ENCODE data around the gene PDXDC1.
"Not testable (repeated sequence)": the region's sequence is repeated elsewhere in the genome, so short reads cannot be mapped to it uniquely, and the experiment has no call there.

The PDXDC1 gene

DNA sequence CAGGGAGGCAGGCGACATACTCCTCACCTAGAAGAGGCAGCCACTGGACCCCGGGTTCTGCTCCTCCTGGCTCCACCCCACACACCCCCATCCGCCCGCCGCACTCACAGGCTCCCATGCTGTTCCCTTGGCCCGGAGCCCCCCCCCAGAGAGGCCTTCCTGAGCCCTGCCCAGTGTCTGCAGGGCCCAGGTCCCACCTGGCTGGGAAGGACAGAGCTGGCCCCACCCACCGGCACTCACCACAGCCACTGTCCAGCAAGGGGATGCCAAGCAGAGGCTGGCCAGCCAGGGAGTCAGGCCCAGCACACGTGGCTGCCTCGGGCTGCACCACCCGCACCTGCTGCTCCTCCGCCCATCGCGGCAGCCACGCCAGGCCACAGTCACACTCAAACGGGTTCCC, 162.7 kb downstream of the PDXDC1 start:
- POLR2A ChIA-PET; H3K9me3 ChIP-seq (ENCODE audit: control extremely low read depth in 1 of 5, control insufficient read depth in 4 of 5, insufficient read depth in 2 of 5, low read depth in 1 of 5, low read length in 4 of 5); H3K27ac ChIP-seq (ENCODE audit: insufficient read depth in 1 of 2, low read depth in 1 of 2, low read length in 2 of 2, poor library complexity in 1 of 2, severe bottlenecking in 2 of 2); H3K4me3 ChIP-seq (ENCODE audit: control insufficient read depth in 1 of 7, extremely low read depth in 1 of 7, insufficient read depth in 4 of 7, low read depth in 2 of 7, low read length in 6 of 7); CTCF ChIA-PET; DNase-seq; H3K4me1 ChIP-seq (ENCODE audit: control extremely low read depth in 1 of 4, control insufficient read depth in 4 of 4, insufficient read depth in 4 of 4, low read length in 3 of 4); H3K27me3 ChIP-seq (replicated peaks in 2 of 5; ENCODE audit: control insufficient read depth in 4 of 5, insufficient read depth in 5 of 5, low read length in 4 of 5): not testable (repeated sequence)
- 100% methylated on average over 1 of the region's 15 CpGs for WGBS (ENCODE audit: insufficient coverage)
- peaks cover 0 to 13% (median 0%) of the 10 kb centered on the region in 4 experiments for H3K36me3 ChIP-seq (ENCODE audit: control insufficient read depth in 4 of 4, insufficient read depth in 4 of 4, low read length in 3 of 4)

DNA sequence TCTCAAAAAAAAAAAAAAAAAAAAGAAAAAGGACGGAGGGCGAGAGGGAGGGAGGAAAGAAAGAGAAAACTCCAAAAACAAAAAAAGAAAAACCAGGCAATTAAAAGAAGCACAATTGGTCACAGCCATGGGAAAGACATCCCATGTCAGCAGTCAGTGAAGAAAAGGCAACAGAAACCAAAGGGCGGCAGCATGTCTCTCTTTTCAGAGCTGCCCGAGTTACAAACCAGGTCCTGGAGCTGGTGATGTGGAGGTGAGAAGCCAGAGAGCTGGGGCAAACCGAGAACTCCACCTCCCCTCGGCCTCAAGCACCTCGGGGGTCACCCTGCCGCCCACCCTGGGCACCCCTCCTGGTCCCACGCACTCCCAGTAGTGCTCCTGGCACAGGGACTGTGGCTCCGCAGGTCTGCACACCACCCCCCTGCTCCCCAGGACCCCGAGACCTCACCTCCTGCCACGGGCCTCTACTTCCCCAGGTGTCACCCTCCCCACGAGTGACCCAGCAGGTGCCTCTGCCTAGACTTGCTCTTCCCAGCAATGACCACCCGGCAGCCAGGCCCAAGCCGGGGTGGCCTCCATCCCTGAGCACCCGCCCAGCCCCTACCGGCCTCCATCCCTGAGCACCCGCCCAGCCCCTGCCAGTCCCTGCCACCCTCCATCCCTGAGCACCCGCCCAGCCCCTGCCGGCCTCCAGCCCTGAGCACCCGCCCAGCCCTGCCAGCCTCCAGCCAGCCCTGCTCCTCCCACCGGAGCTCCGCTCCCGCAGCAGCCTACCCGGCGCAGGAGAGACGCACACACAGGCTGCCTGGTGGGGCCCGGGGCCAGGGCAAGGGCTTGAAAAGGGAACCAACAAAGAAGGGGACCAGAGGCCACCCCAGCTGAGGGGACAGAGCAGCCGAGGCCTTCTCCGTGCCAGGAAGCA, 165.9 kb downstream of the PDXDC1 start:
- 71% methylated on average over 15 of the region's 30 CpGs for WGBS (ENCODE audit: insufficient coverage)
- Histone ChIP-seq H3K4me1 (ENCODE audit: control extremely low read depth in 1 of 4, control insufficient read depth in 4 of 4, insufficient read depth in 4 of 4, low read length in 3 of 4) (peaks cover 0 to 35% (median 16%) of the 10 kb centered on the region in 4 experiments), H3K4me3 (ENCODE audit: control insufficient read depth in 1 of 7, extremely low read depth in 1 of 7, insufficient read depth in 4 of 7, low read depth in 2 of 7, low read length in 6 of 7) (peak overlapping the region in 1 of 7 experiments; percentile 28)
- POLR2A ChIA-PET = interaction anchor here (0.8 kb wide), 1 partner anchor 525 kb away, joined by 3 read pairs; no protein-coding TSS in a partner anchor
- H3K36me3 ChIP-seq (ENCODE audit: control insufficient read depth in 4 of 4, insufficient read depth in 4 of 4, low read length in 3 of 4); CTCF ChIA-PET; H3K27me3 ChIP-seq (replicated peaks in 2 of 5; ENCODE audit: control insufficient read depth in 4 of 5, insufficient read depth in 5 of 5, low read length in 4 of 5); H3K9me3 ChIP-seq (ENCODE audit: control extremely low read depth in 1 of 5, control insufficient read depth in 4 of 5, insufficient read depth in 2 of 5, low read depth in 1 of 5, low read length in 4 of 5); H3K27ac ChIP-seq (ENCODE audit: insufficient read depth in 1 of 2, low read depth in 1 of 2, low read length in 2 of 2, poor library complexity in 1 of 2, severe bottlenecking in 2 of 2): not testable (repeated sequence)
- DNase-seq = peak in 2 of 3 donors; percentile 55 to 69

DNA sequence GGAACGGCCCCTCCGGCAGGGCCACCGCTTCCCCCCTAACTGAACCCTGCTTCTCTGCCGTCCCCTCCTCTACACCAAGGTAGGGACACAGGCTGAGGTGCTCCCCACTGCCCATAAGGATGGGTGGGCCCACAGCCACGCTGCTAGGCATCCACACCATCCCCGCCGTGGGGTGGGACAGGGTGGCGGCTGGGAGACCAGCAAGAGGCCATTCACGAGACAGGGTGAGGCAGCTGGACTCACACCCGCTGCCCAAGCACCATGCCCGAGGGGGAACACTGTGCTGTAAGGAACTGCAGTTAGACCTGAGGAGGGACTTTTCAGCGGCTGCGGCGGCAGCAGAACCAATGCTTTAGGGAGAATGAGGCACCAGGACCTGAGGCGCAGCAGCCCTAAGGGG, 166.8 kb downstream of the PDXDC1 start:
- CTCF ChIA-PET = no interaction called here
- 98% methylated on average over 14 of the region's 15 CpGs for WGBS (ENCODE audit: insufficient coverage)
- Histone ChIP-seq H3K9me3 (ENCODE audit: control extremely low read depth in 1 of 5, control insufficient read depth in 4 of 5, insufficient read depth in 2 of 5, low read depth in 1 of 5, low read length in 4 of 5) (no peaks in the 10 kb centered on the region), H3K27ac (ENCODE audit: insufficient read depth in 1 of 2, low read depth in 1 of 2, low read length in 2 of 2, poor library complexity in 1 of 2, severe bottlenecking in 2 of 2) (no peak overlapping the region), H3K36me3 (ENCODE audit: control insufficient read depth in 4 of 4, insufficient read depth in 4 of 4, low read length in 3 of 4) (no peaks in the 10 kb centered on the region), H3K4me3 (ENCODE audit: control insufficient read depth in 1 of 7, extremely low read depth in 1 of 7, insufficient read depth in 4 of 7, low read depth in 2 of 7, low read length in 6 of 7) (no peak overlapping the region), H3K4me1 (ENCODE audit: control extremely low read depth in 1 of 4, control insufficient read depth in 4 of 4, insufficient read depth in 4 of 4, low read length in 3 of 4) (peaks cover 0 to 35% (median 16%) of the 10 kb centered on the region in 4 experiments), H3K27me3 (replicated peaks in 2 of 5; ENCODE audit: control insufficient read depth in 4 of 5, insufficient read depth in 5 of 5, low read length in 4 of 5) (no peaks in the 10 kb centered on the region)
- POLR2A ChIA-PET = no interaction called here
- DNase-seq = no peak

DNA sequence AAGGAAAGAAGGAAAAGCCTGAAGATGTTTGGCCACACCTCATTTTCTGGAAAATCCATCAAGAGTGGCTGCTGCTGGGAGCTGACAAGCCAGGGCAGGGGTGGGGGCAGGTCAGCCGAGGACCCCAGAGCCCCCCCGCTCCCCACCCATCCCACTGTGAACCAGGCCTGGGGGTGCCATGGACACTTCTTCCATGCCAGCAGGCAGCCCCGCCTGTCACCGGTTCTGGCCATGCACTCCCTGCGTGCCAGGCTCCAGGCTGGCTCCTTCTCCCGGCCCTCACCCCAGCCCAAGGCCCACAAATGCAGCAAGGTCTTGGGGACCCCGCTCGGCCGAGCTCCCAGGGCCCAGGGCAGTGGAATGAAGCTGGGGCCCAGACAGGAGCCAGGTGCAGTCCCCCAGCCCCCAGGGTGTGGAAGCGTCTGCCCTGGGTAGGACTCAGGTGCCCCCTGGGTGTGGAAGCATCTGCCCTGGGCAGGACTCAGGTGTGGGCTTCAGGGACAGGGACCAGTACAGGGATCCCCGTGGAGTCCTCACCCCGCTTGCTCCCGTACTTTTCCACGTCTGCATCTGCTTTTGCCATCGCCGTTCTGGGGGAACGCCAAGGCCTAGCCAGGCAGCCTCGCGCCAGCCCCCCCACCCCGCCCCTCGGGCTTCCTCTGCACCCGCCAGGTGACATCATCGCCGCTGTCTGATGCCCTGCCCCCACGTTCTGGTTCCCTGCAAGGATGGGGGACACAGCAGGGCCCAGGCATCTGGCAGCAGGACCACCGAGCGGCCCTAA, 167.5 kb downstream of the PDXDC1 start:
- H3K36me3 ChIP-seq (ENCODE audit: control insufficient read depth in 4 of 4, insufficient read depth in 4 of 4, low read length in 3 of 4); H3K9me3 ChIP-seq (ENCODE audit: control extremely low read depth in 1 of 5, control insufficient read depth in 4 of 5, insufficient read depth in 2 of 5, low read depth in 1 of 5, low read length in 4 of 5); H3K27ac ChIP-seq (ENCODE audit: insufficient read depth in 1 of 2, low read depth in 1 of 2, low read length in 2 of 2, poor library complexity in 1 of 2, severe bottlenecking in 2 of 2); H3K4me3 ChIP-seq (ENCODE audit: control insufficient read depth in 1 of 7, extremely low read depth in 1 of 7, insufficient read depth in 4 of 7, low read depth in 2 of 7, low read length in 6 of 7); CTCF ChIA-PET; DNase-seq; H3K27me3 ChIP-seq (replicated peaks in 2 of 5; ENCODE audit: control insufficient read depth in 4 of 5, insufficient read depth in 5 of 5, low read length in 4 of 5); POLR2A ChIA-PET: not testable (repeated sequence)
- 93% methylated on average over 3 of the region's 27 CpGs for WGBS (ENCODE audit: insufficient coverage)
- H3K4me1 ChIP-seq (ENCODE audit: control extremely low read depth in 1 of 4, control insufficient read depth in 4 of 4, insufficient read depth in 4 of 4, low read length in 3 of 4) = peaks cover 0 to 35% (median 16%) of the 10 kb centered on the region in 4 experiments

- peaks cover 0 to 35% (median 16%) of the 10 kb centered on the region in 4 experiments for H3K4me1 ChIP-seq (ENCODE audit: control extremely low read depth in 1 of 4, control insufficient read depth in 4 of 4, insufficient read depth in 4 of 4, low read length in 3 of 4)
- CTCF ChIA-PET; H3K9me3 ChIP-seq (ENCODE audit: control extremely low read depth in 1 of 5, control insufficient read depth in 4 of 5, insufficient read depth in 2 of 5, low read depth in 1 of 5, low read length in 4 of 5); POLR2A ChIA-PET; DNase-seq; H3K36me3 ChIP-seq (ENCODE audit: control insufficient read depth in 4 of 4, insufficient read depth in 4 of 4, low read length in 3 of 4); H3K4me3 ChIP-seq (ENCODE audit: control insufficient read depth in 1 of 7, extremely low read depth in 1 of 7, insufficient read depth in 4 of 7, low read depth in 2 of 7, low read length in 6 of 7); H3K27ac ChIP-seq (ENCODE audit: insufficient read depth in 1 of 2, low read depth in 1 of 2, low read length in 2 of 2, poor library complexity in 1 of 2, severe bottlenecking in 2 of 2); H3K27me3 ChIP-seq (replicated peaks in 2 of 5; ENCODE audit: control insufficient read depth in 4 of 5, insufficient read depth in 5 of 5, low read length in 4 of 5): not testable (repeated sequence)
- WGBS (ENCODE audit: insufficient coverage) = 80% methylated on average over 2 of the region's 26 CpGs
These were observed 168.2 kb downstream of the PDXDC1 start for GRCh38 chr16:15142891-15143600.

GRCh38 chr16:15143601-15144091, 168.8 kb downstream of the PDXDC1 start:
- Histone ChIP-seq H3K4me1 (ENCODE audit: control extremely low read depth in 1 of 4, control insufficient read depth in 4 of 4, insufficient read depth in 4 of 4, low read length in 3 of 4) (peaks cover 0 to 35% (median 16%) of the 10 kb centered on the region in 4 experiments), H3K4me3 (ENCODE audit: control insufficient read depth in 1 of 7, extremely low read depth in 1 of 7, insufficient read depth in 4 of 7, low read depth in 2 of 7, low read length in 6 of 7) (peak overlapping the region in 2 of 7 experiments; percentile 19 to 50)
- H3K27ac ChIP-seq (ENCODE audit: insufficient read depth in 1 of 2, low read depth in 1 of 2, low read length in 2 of 2, poor library complexity in 1 of 2, severe bottlenecking in 2 of 2); H3K27me3 ChIP-seq (replicated peaks in 2 of 5; ENCODE audit: control insufficient read depth in 4 of 5, insufficient read depth in 5 of 5, low read length in 4 of 5); POLR2A ChIA-PET; CTCF ChIA-PET; H3K36me3 ChIP-seq (ENCODE audit: control insufficient read depth in 4 of 4, insufficient read depth in 4 of 4, low read length in 3 of 4); H3K9me3 ChIP-seq (ENCODE audit: control extremely low read depth in 1 of 5, control insufficient read depth in 4 of 5, insufficient read depth in 2 of 5, low read depth in 1 of 5, low read length in 4 of 5): not testable (repeated sequence)
- DNase-seq = peak in 1 of 3 donors; percentile 32
- 48% methylated on average over 12 of the region's 26 CpGs for WGBS (ENCODE audit: insufficient coverage)
